ENCODE results near the gene FGFR2. TPM values are rescaled to one million over a fixed set of nuclear protein-coding genes. Genes with fewer than 3 reads are reported as not detected.

Gene FGFR2
- total and polyA plus RNA-seq, 9 of the 15 experiments (the other 6 are each of a cell fraction or from before 2014, with no cell fraction given) = 0.20 TPM; not detected in 8

DNA sequence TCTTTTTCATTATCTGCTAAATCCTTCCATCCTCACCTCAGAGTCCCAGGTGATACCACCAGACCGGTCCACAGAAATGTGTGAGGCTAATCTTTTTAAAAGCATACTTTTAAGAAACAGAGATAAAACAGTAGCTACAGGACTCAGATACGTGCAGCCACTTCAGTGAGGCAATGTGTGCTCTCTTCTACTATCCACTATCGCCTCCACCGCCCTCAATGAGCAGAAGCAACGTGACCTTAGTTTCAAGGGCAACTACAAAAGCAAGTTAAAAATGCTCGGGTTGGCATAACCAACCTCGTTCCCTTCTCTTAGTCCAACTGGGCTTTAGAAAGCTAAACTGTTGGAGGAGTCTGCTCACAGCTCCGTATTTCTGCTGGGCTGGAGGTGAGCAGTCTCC is 4.2 kb downstream of the FGFR2 start (continued):
- TF ChIP-seq, protein P1, sequence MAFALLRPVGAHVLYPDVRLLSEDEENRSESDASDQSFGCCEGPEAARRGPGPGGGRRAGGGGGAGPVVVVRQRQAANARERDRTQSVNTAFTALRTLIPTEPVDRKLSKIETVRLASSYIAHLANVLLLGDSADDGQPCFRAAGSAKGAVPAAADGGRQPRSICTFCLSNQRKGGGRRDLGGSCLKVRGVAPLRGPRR (CRISPR knock-in tag; IDR thresholded peaks at IDR 0.05) = no peak
- TF ChIP-seq SRSF9 (IDR thresholded peaks at IDR 0.05; ENCODE audit: borderline replicate concordance, low read depth, low read length) (no peak), SRSF3 (IDR thresholded peaks at IDR 0.05; ENCODE audit: insufficient read depth, low read length) (no peak), KLF13 (tag; IDR thresholded peaks at IDR 0.05; ENCODE audit: borderline replicate concordance, low read depth) (no peak), CHD1 (IDR thresholded peaks at IDR 0.05; ENCODE audit: low read length) (no peak), ETV1 (tag; conservative IDR thresholded peaks at IDR 0.05; ENCODE audit: low read depth) (no peak), ARNT (IDR thresholded peaks at IDR 0.05) (no peak), TCF7L2 (IDR thresholded peaks at IDR 0.05; ENCODE audit: low read depth, low read length) (no peak)
- TF ChIP-seq, protein P2, sequence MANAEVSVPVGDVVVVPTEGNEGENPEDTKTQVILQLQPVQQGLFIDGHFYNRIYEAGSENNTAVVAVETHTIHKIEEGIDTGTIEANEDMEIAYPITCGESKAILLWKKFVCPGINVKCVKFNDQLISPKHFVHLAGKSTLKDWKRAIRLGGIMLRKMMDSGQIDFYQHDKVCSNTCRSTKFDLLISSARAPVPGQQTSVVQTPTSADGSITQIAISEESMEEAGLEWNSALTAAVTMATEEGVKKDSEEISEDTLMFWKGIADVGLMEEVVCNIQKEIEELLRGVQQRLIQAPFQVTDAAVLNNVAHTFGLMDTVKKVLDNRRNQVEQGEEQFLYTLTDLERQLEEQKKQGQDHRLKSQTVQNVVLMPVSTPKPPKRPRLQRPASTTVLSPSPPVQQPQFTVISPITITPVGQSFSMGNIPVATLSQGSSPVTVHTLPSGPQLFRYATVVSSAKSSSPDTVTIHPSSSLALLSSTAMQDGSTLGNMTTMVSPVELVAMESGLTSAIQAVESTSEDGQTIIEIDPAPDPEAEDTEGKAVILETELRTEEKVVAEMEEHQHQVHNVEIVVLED (CRISPR knock-in tag; IDR thresholded peaks at IDR 0.05) = no peak
